Measurements from ENCODE around the gene PDCD5. TPM values are rescaled to one million over a fixed set of nuclear protein-coding genes. Genes with fewer than 3 reads are reported as not detected.

Gene PDCD5
- total RNA-seq, 4 donors from 2014 or later, result 76.7 to 175 (median 106) TPM

GRCh38 chr19:32563761-32564160 is 17.2 kb upstream of the PDCD5 start:
- 81 to 90% methylated on average over 5 to 9 of the region's 9 CpGs for whole genome bisulfite sequencing, 2 donors (ENCODE audit: low coverage in 1 of 2)
- Histone ChIP-seq H3K36me3 (no peaks in the 10 kb centered on the region), H3K27me3 (no peaks in the 10 kb centered on the region), H3K4me1 (no peaks in the 10 kb centered on the region), H3K27ac (no peak overlapping the region), H3K4me3 (no peak overlapping the region), H3K9me3 (no peaks in the 10 kb centered on the region)
- DNase-seq, result no peak
- intact Hi-C loops (cut with DNase I; ENCODE audit: low total_unique reads), result no loop called here
- no peak for TF ChIP-seq CTCF (IDR thresholded peaks at IDR 0.05)
- no peak for TF ChIP-seq POLR2AphosphoS5 (IDR thresholded peaks at IDR 0.05)
- TF ChIP-seq EP300 (IDR thresholded peaks at IDR 0.05; ENCODE audit: low read depth), result no peak
- TF ChIP-seq POLR2A (IDR thresholded peaks at IDR 0.05), result no peak
- in situ Hi-C loops (cut with MboI; ENCODE audit: low pct_ligation_motif_present in 1 of 4, low pct_unique_long_range_greater_than_20kb in 1 of 4, low sequenced_read_pairs in 3 of 4), result loop anchor here (25.0 kb wide), 2 partner anchors 226 to 251 kb away; partner anchors contain the start of gene ZNF507 (in 1 of the 4)

- 71 to 100% methylated on average over 1 to 5 of the region's 5 CpGs for WGBS, 2 donors (ENCODE audit: low coverage in 1 of 2)
Measured at GRCh38 chr19:32566246-32566830, 14.7 kb upstream of the PDCD5 start.

GRCh38 chr19:32567486-32567885 is 13.5 kb upstream of the PDCD5 start:
- in situ Hi-C loops (cut with MboI; ENCODE audit: low pct_ligation_motif_present in 1 of 4, low pct_unique_long_range_greater_than_20kb in 1 of 4, low sequenced_read_pairs in 3 of 4), result loop anchor here (25.0 kb wide), 2 partner anchors 230 to 255 kb away; partner anchors contain the start of gene ZNF507 (in 1 of the 4)

More at GRCh38 chr19:32566246-32566830, 14.7 kb upstream of the PDCD5 start:
- intact Hi-C loops (cut with DNase I; ENCODE audit: low total_unique reads) (no loop called here), in situ Hi-C loops (cut with MboI; ENCODE audit: low pct_ligation_motif_present in 1 of 4, low pct_unique_long_range_greater_than_20kb in 1 of 4, low sequenced_read_pairs in 3 of 4) (loop anchor here (25.0 kb wide), 2 partner anchors 229 to 254 kb away; partner anchors contain the start of gene ZNF507 (in 1 of the 4))
- H3K4me3 ChIP-seq, result no peak overlapping the region
- no peaks in the 10 kb centered on the region for H3K4me1 ChIP-seq
- no peak for DNase-seq
- TF ChIP-seq POLR2A (IDR thresholded peaks at IDR 0.05) (no peak), EP300 (IDR thresholded peaks at IDR 0.05; ENCODE audit: low read depth) (no peak), CTCF (IDR thresholded peaks at IDR 0.05) (no peak), POLR2AphosphoS5 (IDR thresholded peaks at IDR 0.05) (no peak)
- no peaks in the 10 kb centered on the region for H3K9me3 ChIP-seq
- no peak overlapping the region for H3K27ac ChIP-seq
- no peaks in the 10 kb centered on the region for H3K36me3 ChIP-seq
- H3K27me3 ChIP-seq, result no peaks in the 10 kb centered on the region

More at GRCh38 chr19:32567486-32567885, 13.5 kb upstream of the PDCD5 start:
- Histone ChIP-seq H3K4me3 (no peak overlapping the region), H3K9me3 (no peaks in the 10 kb centered on the region), H3K4me1 (no peaks in the 10 kb centered on the region), H3K36me3 (no peaks in the 10 kb centered on the region), H3K27ac (no peak overlapping the region), H3K27me3 (no peaks in the 10 kb centered on the region)
- TF ChIP-seq POLR2AphosphoS5 (IDR thresholded peaks at IDR 0.05) (no peak), EP300 (IDR thresholded peaks at IDR 0.05; ENCODE audit: low read depth) (no peak), CTCF (IDR thresholded peaks at IDR 0.05) (no peak), POLR2A (IDR thresholded peaks at IDR 0.05) (no peak)
- WGBS, 2 donors (ENCODE audit: low coverage in 1 of 2), result 90 to 99% methylated on average over 9 of the region's 9 CpGs
- no peak for DNase-seq
- intact Hi-C loops (cut with DNase I; ENCODE audit: low total_unique reads), result no loop called here
